Activated effector memory CD4-positive, alpha-beta T cell treated with anti-CD3 and anti-CD28 coated beads, Interleukin-2, amount 50 U/mL, for 16 hours (primary cell): ENCODE data around the gene CSH2.
"Not testable (repeated sequence)": the region's sequence is repeated elsewhere in the genome, so short reads cannot be mapped to it uniquely, and the experiment has no call there.

Experiments
- DNase-seq: peaks from one replicate; pipeline ENCODE4 v3.0.0-alpha.2; 2020

CSH2 gene

GRCh38 chr17:63894821-63895220, 21.3 kb upstream of the CSH2 start:
- peak; percentile 13 for DNase-seq

- not testable (repeated sequence) for DNase-seq
These were observed 20.5 kb upstream of the CSH2 start for GRCh38 chr17:63894021-63894420.

GRCh38 chr17:63892316-63893037, 19.0 kb upstream of the CSH2 start:
- DNase-seq = peak; percentile 12

GRCh38 chr17:63889026-63889848, 15.8 kb upstream of the CSH2 start:
- DNase-seq = not testable (repeated sequence)

GRCh38 chr17:63885119-63885518, 11.6 kb upstream of the CSH2 start:
- not testable (repeated sequence) for DNase-seq

GRCh38 chr17:63882626-63883126, 9.2 kb upstream of the CSH2 start:
- DNase-seq = not testable (repeated sequence)

GRCh38 chr17:63881935-63882601, 8.6 kb upstream of the CSH2 start, which contains the start of gene GH2:
TSS of gene GH2 (minus strand) at chr17:63881944. CDS start at chr17:63881801, 143 bp downstream.
- peak; percentile 84 for DNase-seq

GRCh38 chr17:63881337-63881736, 7.9 kb upstream of the CSH2 start:
- DNase-seq = not testable (repeated sequence)

GRCh38 chr17:63880706-63881105, 7.2 kb upstream of the CSH2 start:
- DNase-seq = no peak

GRCh38 chr17:63878413-63878812, 4.9 kb upstream of the CSH2 start:
- not testable (repeated sequence) for DNase-seq

- not testable (repeated sequence) for DNase-seq
These were observed 1.2 kb upstream of the CSH2 start for GRCh38 chr17:63874693-63875092.

- DNase-seq = not testable (repeated sequence)
These were observed 667 bp upstream of the CSH2 start for GRCh38 chr17:63874061-63874626.

- not testable (repeated sequence) for DNase-seq
These were observed 1.7 kb downstream of the CSH2 start for GRCh38 chr17:63871646-63872365.

- not testable (repeated sequence) for DNase-seq
These were observed 3.2 kb downstream of the CSH2 start for GRCh38 chr17:63870292-63870665.

GRCh38 chr17:63869491-63870291, 3.8 kb downstream of the CSH2 start:
- not testable (repeated sequence) for DNase-seq

GRCh38 chr17:63866625-63867024, 6.9 kb downstream of the CSH2 start:
- not testable (repeated sequence) for DNase-seq

- DNase-seq = peak; percentile 27
These were observed 14.2 kb downstream of the CSH2 start for GRCh38 chr17:63859257-63859656.

GRCh38 chr17:63856425-63856824, 17.1 kb downstream of the CSH2 start:
- peak; percentile 14 for DNase-seq

GRCh38 chr17:63855185-63855584, 18.3 kb downstream of the CSH2 start:
- DNase-seq = peak; percentile 34

- DNase-seq = no peak
These were observed 18.8 kb downstream of the CSH2 start for GRCh38 chr17:63854709-63855108.

- no peak for DNase-seq
These were observed 20.2 kb downstream of the CSH2 start for GRCh38 chr17:63853260-63853659.
